Fibroblast of skin of scalp (primary cell): ENCODE data around the gene URM1.
A peak's percentile ranks its signal among the peaks of the same experiment; 100 is the strongest.

Experiments
- DNase-seq: peaks from one replicate; pipeline ENCODE4 v3.0.0-alpha.2; 2013

URM1 gene

DNA sequence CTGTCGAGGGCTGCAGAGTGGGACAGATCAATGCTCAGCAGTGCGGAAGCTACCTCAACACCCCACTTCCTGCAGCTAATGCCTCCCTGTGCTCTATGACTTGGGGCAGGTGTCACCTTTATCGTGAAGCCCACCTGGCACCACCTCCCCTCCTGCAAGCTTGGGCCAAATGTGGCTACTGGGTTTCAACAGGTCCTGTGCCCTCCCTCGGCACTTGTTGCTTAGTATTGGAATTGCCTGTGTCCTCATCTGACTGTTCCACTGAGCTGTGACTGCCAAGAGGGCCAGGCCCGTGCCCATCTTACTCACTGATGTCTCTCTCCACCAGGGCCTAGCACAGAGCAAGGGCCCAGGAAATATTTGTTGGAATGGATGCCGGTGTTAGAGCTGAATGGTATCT lies 21.4 kb upstream of the URM1 start:
- DNase-seq: no peak

DNA sequence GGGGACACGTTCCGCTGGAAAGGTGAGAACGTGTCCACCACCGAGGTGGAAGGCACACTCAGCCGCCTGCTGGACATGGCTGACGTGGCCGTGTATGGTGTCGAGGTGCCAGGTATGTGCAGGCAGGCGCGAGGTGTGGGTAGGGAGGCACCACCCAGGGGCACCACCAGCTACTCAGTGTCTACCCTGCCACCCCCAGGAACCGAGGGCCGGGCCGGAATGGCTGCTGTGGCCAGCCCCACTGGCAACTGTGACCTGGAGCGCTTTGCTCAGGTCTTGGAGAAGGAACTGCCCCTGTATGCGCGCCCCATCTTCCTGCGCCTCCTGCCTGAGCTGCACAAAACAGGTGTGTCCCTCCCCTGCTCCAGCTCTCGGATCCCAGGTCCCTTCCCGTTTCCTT lies 15.7 kb upstream of the URM1 start:
- no peak for DNase-seq

DNA sequence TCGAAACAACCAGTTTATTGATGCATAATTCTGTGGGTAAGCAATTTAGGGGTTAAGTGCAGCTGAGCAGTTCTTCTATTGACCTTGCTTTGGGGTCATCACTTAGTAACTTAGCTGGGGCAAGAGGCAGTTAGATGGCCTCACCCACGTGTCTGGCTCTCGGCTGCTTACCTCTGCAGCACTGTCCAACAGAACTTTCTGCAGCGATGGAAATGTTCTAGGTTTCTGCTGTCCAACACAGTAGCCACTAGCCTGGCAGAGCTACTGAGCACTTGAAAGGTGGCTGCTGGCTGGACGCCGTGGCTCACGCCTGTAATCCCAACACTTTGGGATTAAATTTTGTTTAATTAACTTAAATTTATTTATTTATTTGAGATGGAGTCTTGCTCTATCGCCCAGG lies 13.1 kb upstream of the URM1 start:
- DNase-seq: no peak

DNA sequence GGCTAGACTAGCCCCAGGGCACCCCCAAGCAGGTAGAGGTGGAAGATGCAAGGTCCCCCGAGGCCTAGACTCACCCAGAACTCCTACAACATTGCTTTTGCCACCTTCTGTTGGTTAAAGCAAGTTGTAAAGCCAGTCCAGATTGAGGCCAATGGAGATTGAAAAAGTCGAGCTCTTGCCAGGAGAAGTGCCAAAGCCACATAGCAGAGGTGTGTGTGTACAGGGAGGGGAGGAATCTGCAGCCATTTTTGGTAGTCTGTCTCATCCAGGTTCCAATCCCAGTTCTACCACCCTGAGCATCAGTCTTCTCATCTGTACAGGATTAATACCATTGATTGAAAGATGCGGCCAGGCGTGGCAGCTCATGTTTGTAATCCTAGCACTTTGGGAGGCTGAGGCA lies 12.3 kb upstream of the URM1 start:
- no peak for DNase-seq

DNA sequence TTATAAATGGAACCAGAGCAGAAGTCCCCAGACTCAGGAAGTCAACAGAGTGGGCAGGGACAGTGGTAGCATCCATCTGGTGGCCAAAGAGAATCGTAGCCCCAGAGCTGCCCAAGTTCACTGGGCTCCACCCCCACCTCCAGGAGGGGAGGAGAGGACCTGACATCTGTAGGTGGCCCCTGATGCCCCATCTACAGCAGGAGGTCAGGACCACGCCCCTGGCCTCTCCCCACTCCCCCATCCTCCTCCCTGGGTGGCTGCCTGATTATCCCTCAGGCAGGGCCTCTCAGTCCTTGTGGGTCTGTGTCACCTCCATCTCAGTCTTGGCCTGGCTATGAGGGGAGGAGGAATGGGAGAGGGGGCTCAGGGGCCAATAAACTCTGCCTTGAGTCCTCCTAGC lies 10.3 kb upstream of the URM1 start:
- no peak for DNase-seq

DNA sequence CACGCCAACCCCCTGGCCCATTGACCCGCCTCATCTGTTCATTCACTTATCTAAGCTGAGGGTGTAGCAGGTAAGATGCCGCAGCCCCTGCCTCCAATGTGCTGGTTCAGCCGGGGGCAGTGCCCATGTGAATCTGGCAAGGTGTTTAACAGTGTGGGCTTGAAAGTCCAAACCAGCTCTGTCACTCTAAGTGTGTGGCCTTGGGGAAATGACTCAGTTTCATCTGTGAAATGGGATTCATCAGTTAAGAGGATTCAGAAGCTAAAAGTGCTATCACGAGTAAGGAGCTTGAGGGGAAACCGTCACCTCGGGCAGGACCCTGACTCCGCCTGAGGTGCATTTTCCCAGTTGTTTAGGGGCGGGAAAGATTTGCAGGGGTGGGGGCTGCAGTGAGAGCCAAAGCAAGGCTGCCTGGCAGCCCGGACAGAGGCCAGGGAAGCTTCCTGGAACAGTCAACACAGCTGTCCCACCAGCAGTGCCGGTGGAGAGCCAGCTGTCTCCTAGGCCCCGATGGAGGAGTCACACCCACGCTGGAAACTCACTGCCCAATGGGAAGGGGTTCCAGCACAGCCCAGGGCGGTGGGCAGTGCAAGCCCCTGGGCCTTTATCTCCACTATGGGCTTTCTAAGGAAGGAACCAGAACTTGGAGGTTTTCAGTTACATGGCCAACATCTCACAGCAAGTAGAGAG lies 9.7 kb upstream of the URM1 start:
- no peak for DNase-seq

DNA sequence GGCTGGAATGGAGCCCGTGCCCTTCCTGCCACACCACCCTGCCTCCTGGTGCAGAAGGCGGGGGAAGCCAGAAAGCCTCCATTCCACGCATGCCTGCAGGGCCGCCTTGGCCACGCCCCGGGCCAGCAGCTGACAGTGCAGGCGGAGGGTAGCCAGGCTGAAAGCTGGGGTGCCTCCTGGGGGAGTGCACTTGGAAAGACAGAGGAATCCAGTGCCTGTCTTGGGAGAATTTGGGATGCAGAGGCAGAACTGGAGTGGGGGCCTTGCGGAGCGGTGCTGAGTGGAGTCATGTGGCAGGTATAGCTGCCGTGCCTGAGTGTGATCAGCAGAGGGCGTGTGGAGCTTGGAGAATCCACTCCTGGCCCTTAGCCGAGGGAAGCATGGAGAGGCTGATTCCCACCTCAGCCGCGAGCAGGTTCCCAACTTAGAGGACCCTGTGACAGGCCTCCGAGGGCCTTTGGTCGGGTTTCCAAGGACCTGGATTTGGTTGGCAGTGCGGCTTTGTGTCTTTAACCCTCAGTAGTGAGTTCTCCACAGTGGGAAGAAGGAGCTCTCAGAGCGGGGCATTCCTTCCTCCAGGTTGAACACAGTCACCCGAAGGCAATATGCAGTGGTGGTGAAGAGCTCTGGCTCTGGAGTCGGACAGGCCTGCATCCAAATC lies 9.1 kb upstream of the URM1 start:
- DNase-seq: peak; percentile 83

DNA sequence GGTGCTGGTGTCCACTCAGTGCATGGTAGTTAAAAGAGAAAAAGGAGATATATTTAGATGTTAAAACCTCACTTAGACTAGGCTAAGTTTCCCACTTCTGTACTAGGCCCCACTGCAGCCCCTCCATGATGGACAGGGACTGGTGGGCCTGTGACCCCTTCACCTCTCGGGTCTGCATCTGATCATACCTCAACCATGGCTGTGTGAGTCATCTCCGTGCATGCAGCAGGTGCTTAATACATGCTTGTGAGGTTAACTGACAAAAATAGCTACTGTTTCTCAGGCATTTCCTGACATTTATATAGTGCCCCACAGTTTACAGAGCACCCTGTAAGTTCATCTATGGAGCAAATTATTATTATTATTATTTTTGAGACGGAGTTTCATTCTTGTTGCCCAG lies 8.4 kb upstream of the URM1 start:
- DNase-seq: no peak

DNA sequence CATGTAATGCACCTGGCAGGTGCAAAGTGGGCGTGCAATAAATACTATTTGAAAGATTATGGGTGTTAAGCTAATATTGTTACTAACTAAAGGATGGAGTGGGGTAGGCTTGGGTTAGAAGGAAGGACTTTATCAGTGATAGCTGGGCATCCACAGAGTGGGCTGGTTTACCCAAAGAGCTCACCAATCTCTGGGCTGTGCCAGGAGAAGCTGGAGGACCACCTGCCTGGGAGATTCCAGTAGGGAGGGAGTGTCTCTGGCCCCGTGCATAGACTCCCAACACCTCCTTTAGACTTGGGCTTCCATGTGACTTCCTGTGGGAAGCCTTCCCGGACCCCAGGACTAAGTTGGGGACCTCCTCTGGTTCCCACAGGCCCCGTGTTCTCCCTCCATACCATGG lies 5.6 kb upstream of the URM1 start:
- no peak for DNase-seq

DNA sequence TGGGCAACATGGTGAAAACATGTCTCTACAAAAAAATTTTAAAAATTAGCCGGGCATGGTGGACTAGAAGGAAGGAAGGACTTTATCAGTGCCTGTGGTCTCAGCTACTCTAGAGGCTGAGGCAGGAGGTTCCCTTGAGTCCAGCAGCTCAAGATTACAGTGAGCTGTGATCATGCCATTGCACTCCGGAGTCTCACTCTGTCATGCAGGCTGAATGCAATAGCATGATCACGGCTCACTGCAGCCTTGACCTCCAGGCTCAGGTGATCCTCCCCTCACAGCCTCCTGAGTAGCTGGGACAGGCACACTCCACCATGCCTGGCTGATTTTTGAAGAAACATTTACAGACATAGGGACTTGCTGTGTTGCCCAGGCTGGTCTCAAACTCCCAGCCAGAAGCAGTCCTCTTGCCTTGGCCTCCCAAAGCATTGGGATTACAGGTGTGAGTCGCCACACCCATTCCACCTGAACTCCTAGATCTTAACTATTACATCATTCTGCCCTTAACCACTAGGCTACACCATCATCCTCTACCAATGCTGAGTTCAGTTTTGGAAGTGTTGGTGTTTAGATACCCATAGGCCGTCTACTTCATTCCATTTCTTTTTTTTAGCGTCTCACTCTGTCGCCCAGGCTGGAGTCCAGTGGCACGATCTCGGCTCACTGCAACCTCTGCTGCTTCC lies 2.0 kb upstream of the URM1 start:
- no peak for DNase-seq

DNA sequence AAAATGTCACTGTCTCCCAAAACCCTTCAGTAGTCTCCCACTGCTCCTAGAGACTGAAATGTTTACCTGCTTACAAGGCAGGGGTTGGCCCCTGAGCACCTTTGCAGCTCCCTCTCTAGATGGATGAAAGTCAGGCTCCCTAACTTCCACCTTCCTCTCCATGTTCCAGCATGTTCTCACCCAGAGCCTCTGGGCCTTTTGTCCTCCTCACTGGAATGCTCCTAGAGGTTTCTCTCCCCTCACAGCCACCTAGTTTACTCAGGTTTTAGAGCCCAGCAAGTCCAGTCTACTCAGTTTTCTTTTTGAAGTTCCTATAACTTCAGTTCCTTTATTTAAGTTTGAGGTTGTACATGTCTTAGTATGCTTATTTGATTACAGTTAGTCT lies 815 bp upstream of the URM1 start:
- DNase-seq: no peak

DNA sequence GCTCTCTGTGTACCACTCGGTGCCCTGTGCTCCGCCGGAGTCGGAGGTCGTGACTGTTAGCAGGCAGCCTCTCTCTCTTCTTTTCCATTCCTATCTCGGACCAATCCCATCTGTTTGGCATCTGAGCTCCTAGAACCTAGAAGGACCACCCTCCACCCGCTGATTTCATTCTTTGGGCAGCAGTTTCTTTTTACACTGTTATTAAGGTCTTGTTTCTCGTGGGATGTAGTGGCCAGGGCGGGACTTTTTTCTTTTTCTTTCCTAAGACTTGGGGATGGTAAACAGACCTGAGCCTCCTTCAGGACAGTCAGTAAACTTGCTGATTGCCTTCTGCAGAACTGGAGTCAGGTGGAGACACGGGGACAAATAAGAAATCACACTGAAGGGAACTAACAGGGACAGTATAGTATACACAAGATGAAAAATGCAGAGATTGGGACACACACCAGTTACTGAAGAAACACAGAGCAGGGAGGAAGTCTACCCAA lies 500 bp downstream of the URM1 start:
- no peak for DNase-seq

DNA sequence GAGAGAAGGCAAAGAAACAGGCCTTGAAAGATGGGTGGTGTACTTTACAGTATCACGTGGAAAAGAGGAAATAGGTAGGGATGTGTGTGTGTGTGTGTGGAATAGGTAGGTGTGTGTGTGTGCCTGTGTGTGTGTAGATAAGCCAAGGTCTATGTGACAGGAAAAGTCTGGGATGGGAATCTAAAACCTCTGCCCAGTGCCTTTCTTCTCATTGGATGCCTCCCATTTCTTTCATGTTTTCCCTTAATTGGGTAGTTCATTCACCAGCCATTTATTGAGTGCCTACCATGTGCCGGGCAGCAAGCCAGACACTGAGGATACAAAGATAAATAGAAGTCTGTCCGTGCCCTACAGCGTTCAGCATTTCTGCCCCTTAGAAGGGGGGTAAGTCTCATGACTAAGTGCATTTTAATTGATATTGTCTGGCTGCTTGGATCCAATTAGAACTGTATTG lies 1.0 kb downstream of the URM1 start:
- DNase-seq: no peak

DNA sequence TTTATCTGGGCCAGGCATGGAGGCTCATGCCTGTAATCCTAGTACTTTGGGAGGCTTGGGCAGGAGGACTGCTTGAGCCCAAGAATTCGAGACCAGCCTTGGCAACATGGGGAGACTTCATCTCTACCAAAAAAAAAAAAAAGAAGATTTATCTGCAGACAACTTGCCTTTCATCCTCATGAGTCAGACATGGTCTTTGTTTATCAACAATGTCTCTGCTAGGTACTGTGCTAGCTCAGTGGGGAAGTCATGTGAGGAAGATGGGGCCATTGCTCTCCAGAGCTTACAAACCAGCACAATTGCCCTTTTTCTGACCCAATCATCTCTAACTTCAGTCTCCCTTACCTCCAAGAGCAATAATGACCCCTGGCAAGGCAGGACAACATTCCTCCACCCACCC lies 1.6 kb downstream of the URM1 start:
- no peak for DNase-seq

DNA sequence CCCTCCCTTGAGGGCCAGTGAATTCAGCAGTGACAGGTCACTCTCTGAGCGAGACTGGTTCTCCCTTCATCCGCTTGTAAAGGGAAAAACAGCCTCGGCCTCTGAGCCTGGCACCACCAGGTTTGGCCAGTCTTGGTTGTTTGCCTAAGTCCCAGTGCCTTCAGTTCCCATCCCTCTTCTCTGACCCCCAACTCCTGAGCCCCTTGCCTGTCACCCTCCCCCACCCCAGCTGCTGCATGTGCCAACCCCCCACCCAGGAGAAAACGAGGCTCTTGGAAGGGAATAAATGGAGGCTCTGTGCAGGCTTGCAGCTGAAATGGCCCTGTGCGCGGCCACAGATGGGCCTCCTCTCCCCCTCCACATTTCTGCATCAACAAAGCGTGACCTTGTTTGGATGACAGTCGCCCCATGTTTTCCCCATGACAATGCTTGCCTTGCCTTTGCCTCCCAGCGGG lies 3.1 kb downstream of the URM1 start:
- no peak for DNase-seq

DNA sequence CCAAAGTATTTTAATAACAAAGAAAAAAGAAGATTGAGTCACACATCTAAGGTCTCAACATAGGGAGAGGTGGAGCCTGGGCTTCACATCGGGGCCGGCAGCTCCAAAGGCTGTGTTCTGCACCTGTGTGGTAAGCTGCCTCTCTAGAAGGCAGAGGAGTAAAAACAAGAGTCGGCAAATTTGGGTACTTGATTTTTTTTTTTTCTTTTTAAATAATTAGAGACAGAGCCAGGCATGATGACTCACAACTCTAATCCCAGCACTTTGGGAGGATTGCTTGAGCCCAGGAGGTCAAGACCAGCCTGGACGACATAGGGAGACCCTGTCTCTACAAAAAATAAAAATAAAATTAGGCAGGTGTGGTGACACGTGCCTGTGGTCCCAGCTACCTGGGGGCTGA lies 4.7 kb downstream of the URM1 start:
- no peak for DNase-seq

DNA sequence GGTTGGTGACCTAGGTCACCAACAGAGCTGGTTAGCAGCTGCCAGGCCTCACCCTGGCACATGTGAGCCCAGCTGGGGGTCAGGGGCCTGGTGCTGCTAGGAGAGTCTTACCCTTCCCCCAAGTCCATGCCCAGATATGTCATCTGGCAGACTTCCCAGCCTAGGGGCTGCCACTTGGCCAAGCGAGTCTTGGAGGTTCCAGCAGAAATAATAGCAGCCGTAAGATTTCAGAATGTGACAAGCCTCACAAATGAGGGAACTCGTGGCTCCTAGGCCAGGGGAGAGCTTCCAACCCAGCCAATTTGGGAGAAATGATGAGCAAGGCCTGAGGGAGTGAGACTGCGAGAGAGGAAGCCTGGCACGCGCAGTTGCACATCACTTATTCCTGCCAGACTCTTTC lies 11.1 kb downstream of the URM1 start:
- no peak for DNase-seq

DNA sequence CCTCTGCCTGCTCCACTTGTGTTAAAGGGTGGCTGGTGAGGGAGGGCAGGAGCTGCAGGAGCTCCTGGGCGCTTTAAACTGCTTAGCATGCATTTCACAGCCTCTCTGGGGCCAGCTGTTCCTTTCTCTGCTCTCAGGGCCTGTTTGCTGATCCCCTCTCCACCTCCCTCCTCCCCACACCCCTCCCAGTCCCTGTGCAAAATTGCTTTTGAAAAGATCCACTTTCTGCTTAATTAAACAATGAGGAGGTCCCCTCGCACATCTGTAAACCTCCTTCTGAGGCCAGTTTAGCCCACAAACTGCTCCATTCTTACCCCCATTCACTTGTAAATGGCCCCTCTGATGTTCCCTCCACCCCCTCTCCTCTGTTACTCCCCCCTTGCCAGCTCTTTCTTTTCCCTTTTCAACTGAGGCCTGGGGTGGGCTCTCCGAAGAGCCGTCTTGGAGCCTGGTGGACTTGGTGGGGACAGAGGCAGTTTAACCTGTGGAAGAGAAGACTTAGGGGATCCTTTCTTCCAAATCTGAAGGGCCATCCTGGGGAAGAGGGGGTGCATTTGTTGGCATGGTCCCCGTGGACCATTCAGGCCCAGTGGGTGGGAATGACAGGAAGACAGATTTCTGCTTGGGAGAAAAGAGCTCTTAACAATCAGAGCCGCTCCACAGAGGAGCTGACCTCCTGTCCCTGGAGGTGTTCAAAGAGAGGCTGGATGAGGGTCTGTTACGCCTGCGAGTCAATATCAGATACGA lies 12.0 kb downstream of the URM1 start:
- DNase-seq: no peak

DNA sequence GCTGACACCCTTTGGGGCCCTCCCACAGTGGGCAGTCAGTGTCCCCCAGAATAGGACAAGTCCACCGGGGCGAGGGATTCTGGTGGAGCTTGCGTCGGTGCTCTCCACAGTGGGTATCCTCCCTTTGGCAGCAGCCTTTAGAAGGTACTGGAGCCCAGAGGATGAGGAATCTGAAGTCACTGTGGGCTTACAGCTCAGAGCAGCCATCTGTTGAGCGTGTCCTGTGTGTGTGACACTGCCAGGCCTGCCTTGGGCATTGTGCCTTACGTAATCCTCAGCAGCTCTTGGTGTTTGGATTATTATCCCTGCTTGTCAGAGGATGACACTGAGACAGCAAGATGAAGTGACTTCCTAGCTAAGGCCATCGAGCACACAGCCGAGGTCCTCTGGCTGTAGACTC lies 12.6 kb downstream of the URM1 start:
- no peak for DNase-seq

DNA sequence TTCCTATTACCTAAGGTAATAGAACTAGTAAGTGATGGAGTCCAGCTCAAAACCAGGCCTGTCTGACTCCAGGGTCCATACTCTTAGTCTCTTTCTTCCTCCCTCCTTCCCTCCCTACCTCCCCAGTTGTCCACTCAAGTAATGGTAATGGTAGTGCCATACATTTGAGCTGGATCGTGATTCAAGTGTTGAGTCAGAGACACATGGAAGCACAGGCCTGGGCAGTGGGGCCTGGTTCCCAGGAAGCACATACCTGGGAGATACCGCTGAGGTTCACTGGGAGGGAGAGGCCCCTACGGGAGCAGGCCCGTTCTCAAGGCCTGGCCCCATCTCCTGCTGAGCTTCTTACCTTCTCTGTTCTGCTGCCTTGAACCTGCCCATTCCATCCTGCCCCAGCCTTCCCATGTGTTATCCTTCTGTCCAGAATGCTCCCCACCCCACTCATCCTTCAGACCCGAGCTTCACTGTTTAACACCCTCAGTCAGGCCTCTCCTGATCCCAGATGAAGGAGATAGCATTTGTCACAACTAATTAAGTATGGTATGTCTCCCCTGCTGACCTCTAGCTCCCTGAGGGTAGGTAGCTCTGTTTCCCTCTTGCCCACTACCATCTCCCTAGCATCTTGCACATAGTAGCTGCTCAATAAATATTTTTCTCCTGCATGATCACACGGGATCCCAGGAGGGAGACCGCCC lies 13.8 kb downstream of the URM1 start:
- DNase-seq: no peak

DNA sequence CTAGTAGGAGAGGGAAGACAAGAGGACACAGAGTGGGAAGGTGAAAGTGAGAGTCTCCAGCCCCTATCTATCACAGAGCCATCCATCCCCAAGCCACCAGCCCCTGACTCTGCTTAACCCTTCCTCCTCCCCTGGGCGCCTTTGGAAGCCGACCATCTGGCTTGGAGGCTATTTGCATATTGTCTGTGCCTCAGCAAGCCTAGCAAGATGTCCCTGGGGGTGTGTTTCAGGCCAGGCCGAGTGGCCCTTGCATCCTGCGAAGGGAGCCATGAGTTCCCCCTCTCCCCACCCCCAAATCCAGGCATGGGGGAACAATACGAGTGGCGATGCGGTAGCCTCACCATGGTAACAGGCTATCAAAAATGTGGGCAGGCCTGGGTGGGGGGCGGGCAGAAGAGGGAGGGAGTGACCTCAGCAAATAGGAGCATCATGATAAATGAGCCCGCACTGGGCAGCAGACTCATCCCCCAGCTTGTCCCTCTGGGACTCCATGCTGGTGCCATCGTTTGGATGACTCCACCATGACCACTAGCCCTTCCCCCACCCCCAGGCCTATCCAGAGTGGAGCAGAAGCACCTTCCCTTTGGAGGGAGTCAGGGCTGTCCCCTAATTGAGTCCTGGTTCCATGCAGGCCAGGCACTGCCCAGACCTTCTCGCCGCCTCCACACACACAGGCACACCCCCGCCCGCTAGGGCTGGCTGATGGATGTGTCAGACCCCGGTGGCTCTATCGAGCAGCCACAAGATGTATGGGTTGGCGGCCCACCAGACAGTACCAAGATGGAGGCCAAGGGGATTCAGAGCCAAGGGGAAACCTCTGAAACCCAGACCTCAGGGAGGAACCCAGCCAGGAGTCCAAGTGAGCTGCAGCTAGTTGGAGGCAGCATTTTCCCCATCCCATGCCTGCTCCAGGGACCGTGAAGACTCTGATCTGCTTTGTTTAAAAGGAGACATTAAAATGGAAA lies 14.6 kb downstream of the URM1 start:
- no peak for DNase-seq
